Measurements from ENCODE around the gene DEPDC5. TPM values are rescaled to one million over a fixed set of nuclear protein-coding genes. Genes with fewer than 3 reads are reported as not detected.

Gene DEPDC5
- total and polyA plus RNA-seq, 2 of the 8 experiments (the other 6 are each of a cell fraction or from before 2014, with no cell fraction given), result 18.3 to 26.5 TPM

DNA sequence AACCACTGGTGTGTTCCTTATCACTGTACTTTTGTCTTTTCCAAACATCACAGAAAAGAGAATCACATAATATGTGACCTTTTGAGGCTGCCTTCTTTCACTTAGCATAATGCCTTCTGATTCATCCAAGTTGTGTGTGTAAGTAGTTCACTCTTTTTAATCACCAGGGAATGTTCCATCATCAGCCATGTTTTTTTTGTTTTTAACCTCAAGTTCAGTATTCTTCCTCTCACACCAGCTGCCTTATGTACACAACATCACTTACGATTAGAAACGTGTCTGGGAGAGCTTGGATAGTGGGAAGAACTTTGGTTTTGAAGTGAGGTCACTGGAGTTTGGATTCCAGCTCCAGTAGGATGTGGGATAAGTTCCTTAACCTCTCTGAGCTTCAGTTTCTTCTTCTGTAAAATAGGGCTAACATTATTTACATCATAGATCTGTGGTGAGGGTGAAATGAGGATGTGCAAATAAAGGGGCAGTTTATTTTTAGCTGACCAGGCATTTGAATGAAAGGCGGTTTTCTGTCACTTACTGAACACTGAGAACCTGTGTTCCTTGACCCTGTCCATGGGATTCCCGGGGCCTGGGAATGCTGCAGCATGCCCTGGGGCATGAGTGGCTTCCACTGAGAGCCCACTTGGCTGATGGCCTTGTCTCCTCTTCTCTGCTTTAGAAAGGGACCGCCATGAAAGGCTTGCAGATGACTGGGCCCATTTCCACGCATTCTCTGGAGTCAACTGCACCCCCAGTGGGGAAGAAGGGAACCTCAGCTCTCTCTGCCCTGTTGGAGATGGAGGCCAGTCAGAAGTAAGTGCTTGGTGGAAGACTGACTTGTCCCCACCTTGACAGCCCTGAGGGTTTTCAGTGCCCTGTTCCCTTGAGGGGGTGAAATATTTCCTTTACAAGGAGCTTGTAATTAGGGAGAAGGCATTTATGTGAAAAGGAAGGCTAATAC lies 92.6 kb downstream of the DEPDC5 start:
- H3K79me2 ChIP-seq (ENCODE audit: control insufficient read depth in 1 of 2, insufficient read depth in 2 of 2, low read length in 2 of 2), result no peaks in the 10 kb centered on the region
- no peak overlapping the region for H2BK20ac ChIP-seq (ENCODE audit: low read length)
- H4K8ac ChIP-seq (ENCODE audit: extremely low read depth, insufficient read depth, low read length), result peak overlapping the region; percentile 29; the same call in 1 of the 2 replicates
- TF ChIP-seq RAD21 (IDR thresholded peaks at IDR 0.05 in 1 of 2, conservative IDR thresholded peaks at IDR 0.05 in 1 of 2; ENCODE audit: low read depth in 2 of 2, low read length in 2 of 2), result peak in 1 of 2 experiments; percentile 17; a peak in 1 of 4 replicates
- no peak for TF ChIP-seq HDAC6 (IDR thresholded peaks at IDR 0.05; ENCODE audit: low read depth, low read length)
- TF ChIP-seq, protein P1, sequence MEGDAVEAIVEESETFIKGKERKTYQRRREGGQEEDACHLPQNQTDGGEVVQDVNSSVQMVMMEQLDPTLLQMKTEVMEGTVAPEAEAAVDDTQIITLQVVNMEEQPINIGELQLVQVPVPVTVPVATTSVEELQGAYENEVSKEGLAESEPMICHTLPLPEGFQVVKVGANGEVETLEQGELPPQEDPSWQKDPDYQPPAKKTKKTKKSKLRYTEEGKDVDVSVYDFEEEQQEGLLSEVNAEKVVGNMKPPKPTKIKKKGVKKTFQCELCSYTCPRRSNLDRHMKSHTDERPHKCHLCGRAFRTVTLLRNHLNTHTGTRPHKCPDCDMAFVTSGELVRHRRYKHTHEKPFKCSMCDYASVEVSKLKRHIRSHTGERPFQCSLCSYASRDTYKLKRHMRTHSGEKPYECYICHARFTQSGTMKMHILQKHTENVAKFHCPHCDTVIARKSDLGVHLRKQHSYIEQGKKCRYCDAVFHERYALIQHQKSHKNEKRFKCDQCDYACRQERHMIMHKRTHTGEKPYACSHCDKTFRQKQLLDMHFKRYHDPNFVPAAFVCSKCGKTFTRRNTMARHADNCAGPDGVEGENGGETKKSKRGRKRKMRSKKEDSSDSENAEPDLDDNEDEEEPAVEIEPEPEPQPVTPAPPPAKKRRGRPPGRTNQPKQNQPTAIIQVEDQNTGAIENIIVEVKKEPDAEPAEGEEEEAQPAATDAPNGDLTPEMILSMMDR (IDR thresholded peaks at IDR 0.05; ENCODE audit: control extremely low read depth in 1 of 3, insufficient read depth in 1 of 3, low read depth in 1 of 3, low read length in 3 of 3), result peak in 2 of 3 experiments; percentile 36 to 58; a peak in 3 of 4 replicates
- H3K23me2 ChIP-seq (ENCODE audit: low read depth, low read length), result no peaks in the 10 kb centered on the region
- H3K9me3 ChIP-seq (ENCODE audit: insufficient read depth in 2 of 2, low read depth in 1 of 2, low read length in 1 of 2), result peaks cover 9 to 10% of the 10 kb centered on the region in 2 experiments; a peak in 3 of 4 replicates
- peaks cover 8 to 41% (median 24%) of the 10 kb centered on the region in 4 experiments; a peak in 6 of 8 replicates for H3K36me3 ChIP-seq (ENCODE audit: control insufficient read depth in 2 of 4, insufficient read depth in 4 of 4, low read length in 3 of 4)
- no peak overlapping the region for H2BK5ac ChIP-seq (ENCODE audit: low read depth, low read length)
- no peak overlapping the region for H4K91ac ChIP-seq (replicated peaks; ENCODE audit: insufficient read length, low read length)
- H3K4ac ChIP-seq (replicated peaks; ENCODE audit: insufficient read length, low read depth, low read length), result no peak overlapping the region
- no peak for DNase-seq (ENCODE audit: low read depth in 1 of 2, low spot score in 2 of 2)
- no peak overlapping the region for H3K4me3 ChIP-seq (ENCODE audit: extremely low read depth in 1 of 4, insufficient read depth in 2 of 4, low read depth in 3 of 4, low read length in 4 of 4)
- no peak overlapping the region for H3K9ac ChIP-seq (replicated peaks in 1 of 4; ENCODE audit: extremely low read depth in 1 of 4, low read depth in 3 of 4, low read length in 3 of 4)
- ChIA-PET POLR2A (ENCODE audit: partially characterized antibody) (interaction anchor here (1.0 to 1.1 kb wide), 2 partner anchors 11 to 16 kb away, joined by 3 read pairs; no protein-coding TSS in a partner anchor), CTCF (ENCODE audit: partially characterized antibody) (interaction anchor here (0.5 to 3.6 kb wide), 18 partner anchors 10 to 419 kb away, joined by 3 to 20 read pairs (median 4); no protein-coding TSS in a partner anchor)
- H2BK15ac ChIP-seq (ENCODE audit: low read length), result no peak overlapping the region
- 92% methylated on average over 6 of the region's 6 CpGs; no CpG with 5 or more reads in 1 of the 2 experiments for WGBS, 2 experiments (ENCODE audit: extremely low coverage in 1 of 2, insufficient coverage in 1 of 2, insufficient read length in 1 of 2, insufficient replicate concordance in 2 of 2, low coverage in 1 of 2, low lambda C conversion rate in 2 of 2, missing lambda C conversion rate in 1 of 2)
- no peak overlapping the region for H2BK120ac ChIP-seq (replicated peaks; ENCODE audit: low read depth, low read length)
- H2AK5ac ChIP-seq (ENCODE audit: low read depth, low read length), result no peak overlapping the region
- H3K79me1 ChIP-seq (ENCODE audit: low read depth, low read length), result no peaks in the 10 kb centered on the region
- H3K27ac ChIP-seq (ENCODE audit: low read depth, low read length), result no peak overlapping the region
- H3K18ac ChIP-seq (ENCODE audit: extremely low read depth, low read length), result no peak overlapping the region
- H3K14ac ChIP-seq (ENCODE audit: insufficient read length), result no peak overlapping the region
- H3K27me3 ChIP-seq (replicated peaks in 1 of 4; ENCODE audit: control insufficient read depth in 3 of 4, extremely low read depth in 1 of 4, insufficient read depth in 3 of 4, low read length in 3 of 4), result no peaks in the 10 kb centered on the region
- FAIRE-seq, result no peak
- no peak overlapping the region for H2AFZ ChIP-seq (ENCODE audit: low read length)
- no peak overlapping the region for H3K4me2 ChIP-seq (ENCODE audit: insufficient read depth in 1 of 2, low read depth in 2 of 2, low read length in 2 of 2)
- H3K4me1 ChIP-seq (replicated peaks in 1 of 4; ENCODE audit: control insufficient read depth in 3 of 4, insufficient read depth in 4 of 4, low read length in 3 of 4), result no peaks in the 10 kb centered on the region
- H2BK12ac ChIP-seq (ENCODE audit: low read depth, low read length), result no peak overlapping the region
- H4K5ac ChIP-seq (ENCODE audit: insufficient read length, low read depth, low read length), result no peak overlapping the region
- H4K20me1 ChIP-seq (replicated peaks in 1 of 2; ENCODE audit: control insufficient read depth in 1 of 2, insufficient read depth in 2 of 2, low read length in 2 of 2), result peaks cover 0 to 2% of the 10 kb centered on the region in 2 experiments
- no peak overlapping the region for H3K23ac ChIP-seq (ENCODE audit: insufficient read length)
- H3K56ac ChIP-seq (replicated peaks; ENCODE audit: insufficient read length, low read depth, low read length), result no peak overlapping the region
